Neural cell (in vitro differentiated cells): ENCODE measurements around the gene ROR1.

ENCODE experiments used
- CTCF ChIP-seq: fragments of 450-650 bp; IDR thresholded peaks from 2 replicates; pipeline ENCODE4 v1.5.1; 2014; ENCODE audit warnings: antibody characterized with exemption, mild to moderate bottlenecking, moderate library complexity; ENCODE audit not compliant: poor library complexity, severe bottlenecking
- EP300 ChIP-seq: fragments of 450-650 bp; conservative IDR thresholded peaks from 2 replicates; pipeline ENCODE4 v1.6.1; 2014; ENCODE audit warnings: antibody characterized with exemption, mild to moderate bottlenecking, moderate library complexity; ENCODE audit not compliant: poor library complexity, severe bottlenecking
- EZH2 ChIP-seq: fragments of 200-600, 300-800 bp; shearing (Covaris generic), sonication (generic); IDR thresholded peaks from 2 replicates; pipeline ENCODE4 v1.6.1; 2014; ENCODE audit warnings: antibody characterized with exemption, low read length, borderline replicate concordance, mild to moderate bottlenecking; ENCODE audit not compliant: insufficient read depth, poor library complexity, severe bottlenecking
- POLR2AphosphoS5 ChIP-seq: IDR thresholded peaks from 2 replicates; pipeline ENCODE4 v1.6.1; 2012
- RAD21 ChIP-seq: fragments of 450-650 bp; conservative IDR thresholded peaks from 2 replicates; pipeline ENCODE4 v1.6.1; 2014; ENCODE audit warnings: antibody characterized with exemption, mild to moderate bottlenecking, moderate library complexity

GRCh38 chr1:63859480-63860275, 85.9 kb downstream of the ROR1 start:
- no peak for TF ChIP-seq EZH2
- no peak for TF ChIP-seq RAD21
- no peak for TF ChIP-seq CTCF
- TF ChIP-seq EP300: no peak
- TF ChIP-seq POLR2AphosphoS5: no peak
